ENCODE results near the gene THOP1.
"Not testable (repeated sequence)": the region's sequence is repeated elsewhere in the genome, so short reads cannot be mapped to it uniquely, and the experiment has no call there.

The THOP1 gene

DNA sequence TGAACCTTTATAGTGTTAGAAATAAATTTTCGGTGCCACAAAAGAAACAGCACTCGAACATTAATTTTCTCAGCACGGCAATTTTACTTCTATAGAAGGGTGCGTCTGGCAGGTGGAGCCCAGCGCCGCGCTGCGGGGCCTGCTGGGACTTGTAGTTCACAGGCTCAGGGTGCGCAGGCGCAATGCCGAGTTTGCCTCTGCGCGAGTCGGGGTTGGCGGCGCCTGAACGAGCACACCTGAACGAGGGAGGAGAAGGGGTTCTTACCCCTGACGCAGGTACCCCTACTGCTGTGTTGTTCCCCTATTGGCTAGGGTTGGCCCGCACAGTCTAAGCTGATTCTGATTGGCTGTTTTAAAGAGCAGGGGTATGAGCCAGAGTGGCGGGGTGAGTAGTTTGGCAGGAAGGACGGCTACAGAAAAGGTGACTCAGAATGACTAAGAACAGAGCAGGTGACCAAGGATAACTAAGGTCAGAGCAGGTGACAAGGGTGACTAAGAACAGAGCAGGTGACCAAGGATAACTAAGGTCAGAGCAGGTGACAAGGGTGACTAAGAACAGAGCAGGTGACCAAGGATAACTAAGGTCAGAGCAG is 32.0 kb downstream of the THOP1 start:
- DNase-seq (ENCODE audit: low read depth): not testable (repeated sequence)

DNA sequence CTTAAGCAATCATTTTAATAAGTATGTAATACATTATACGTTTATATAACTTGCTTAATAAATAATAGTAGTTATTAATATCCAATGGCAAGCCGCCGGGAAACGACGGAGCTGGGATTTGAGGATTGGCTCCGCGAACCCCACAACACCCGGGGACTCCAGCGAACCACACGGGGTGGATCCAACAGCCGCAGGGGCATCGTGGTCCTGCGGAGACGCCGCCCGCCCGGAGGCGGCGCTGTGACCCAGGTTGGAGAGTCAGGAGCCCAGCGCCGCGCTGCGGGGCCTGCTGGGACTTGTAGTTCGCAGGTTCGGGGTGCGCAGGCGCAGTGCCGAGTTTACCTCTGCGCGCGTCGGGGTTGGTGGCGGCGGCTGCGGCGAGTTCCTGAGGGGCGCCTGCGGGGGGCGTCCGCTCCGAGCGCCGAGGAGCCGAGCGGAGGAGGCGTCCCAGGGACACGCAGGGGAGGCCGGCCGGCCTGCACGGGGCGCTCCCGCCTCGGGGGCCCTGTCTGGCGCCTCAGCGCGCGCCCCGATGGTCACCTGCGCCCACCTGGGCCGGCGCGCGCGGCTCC is 34.3 kb downstream of the THOP1 start, which contains the start of gene ZNF554:
Gene ZNF554, plus strand, starts transcription at position 329 of the 572 bp plus-strand sequence. Its CDS starts 204 bp downstream, at position 533.
- DNase-seq (ENCODE audit: low read depth): peak; percentile 99

GRCh38 chr19:2820112-2820702 is 34.9 kb downstream of the THOP1 start:
- DNase-seq (ENCODE audit: low read depth): no peak

GRCh38 chr19:2822846-2823245 is 37.5 kb downstream of the THOP1 start:
- no peak for DNase-seq (ENCODE audit: low read depth)

- DNase-seq (ENCODE audit: low read depth): no peak
Observed at GRCh38 chr19:2823646-2824045, 38.3 kb downstream of the THOP1 start.

DNA sequence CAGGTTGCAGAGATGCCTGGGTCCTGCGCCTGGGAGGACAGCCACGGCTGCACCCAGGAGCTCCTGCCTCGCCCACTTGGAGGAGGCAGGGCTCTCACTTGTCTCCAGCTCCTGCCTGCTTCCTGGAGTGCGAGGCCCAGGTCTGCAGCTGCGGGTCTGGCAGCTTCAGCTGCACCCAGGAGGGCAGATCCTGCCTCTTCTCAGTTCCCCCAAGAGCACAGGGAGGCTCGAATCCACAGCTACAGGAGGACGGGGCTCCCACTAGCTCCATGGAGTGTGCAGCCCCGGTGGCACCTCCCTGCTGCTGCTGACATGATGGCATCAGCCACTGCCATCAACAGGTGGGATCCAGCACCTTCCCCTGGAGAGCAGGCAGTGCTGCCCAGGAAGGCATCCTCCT is 38.8 kb downstream of the THOP1 start:
- DNase-seq (ENCODE audit: low read depth): no peak

DNA sequence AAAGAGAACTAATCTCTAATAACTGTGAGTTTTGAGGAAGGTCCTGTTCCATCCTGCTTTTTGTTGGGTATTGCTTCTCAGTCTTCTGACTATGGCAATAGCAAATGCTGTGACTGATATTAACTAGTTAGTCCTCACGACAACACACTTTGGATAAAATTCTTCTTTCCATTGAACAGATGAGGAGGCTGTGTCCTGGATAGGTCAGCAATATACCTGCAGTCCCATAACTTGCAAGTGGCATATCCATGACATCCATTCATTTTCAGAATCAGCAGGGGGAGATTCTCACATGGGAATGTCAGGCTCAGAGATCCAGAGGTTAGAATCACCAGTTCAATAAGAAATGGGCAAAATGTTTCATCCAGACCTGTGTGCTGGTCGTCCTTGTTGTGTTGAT is 41.7 kb downstream of the THOP1 start:
- no peak for DNase-seq (ENCODE audit: low read depth)

DNA sequence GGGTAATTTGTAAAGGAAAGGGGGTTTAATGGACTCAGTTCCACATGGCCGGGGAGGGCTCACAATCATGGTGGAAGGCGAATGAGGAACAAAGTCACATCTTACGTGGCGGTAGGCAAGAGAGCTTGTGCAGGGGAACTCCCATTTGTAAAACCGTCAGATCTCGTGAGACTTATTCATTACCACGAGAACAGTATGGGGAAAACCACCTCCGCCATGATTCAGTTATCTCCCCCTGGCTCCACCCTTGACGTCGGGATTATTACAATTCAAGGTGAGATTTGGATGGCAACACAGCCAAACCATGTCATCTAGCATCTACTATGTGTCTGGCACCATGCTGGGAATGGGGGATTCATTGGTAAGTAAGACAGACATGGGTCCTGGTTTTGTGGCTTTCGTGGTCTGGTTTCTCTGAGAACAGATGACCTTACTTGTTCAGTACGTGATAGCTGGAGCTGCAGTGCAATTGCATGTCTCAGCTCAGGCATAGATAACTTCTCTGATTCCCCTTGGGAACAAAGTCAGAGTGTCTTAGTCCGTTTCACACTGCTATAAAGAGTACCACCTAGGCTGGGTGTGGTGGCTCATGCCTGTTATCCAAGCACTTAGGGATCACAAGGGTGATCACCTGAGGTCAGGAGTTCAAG is 42.7 kb downstream of the THOP1 start:
- DNase-seq (ENCODE audit: low read depth): no peak

GRCh38 chr19:2834294-2834871 is 49.1 kb downstream of the THOP1 start:
- no peak for DNase-seq (ENCODE audit: low read depth)

GRCh38 chr19:2837430-2837829 is 52.1 kb downstream of the THOP1 start:
- DNase-seq (ENCODE audit: low read depth): no peak

GRCh38 chr19:2840794-2841791 is 55.8 kb downstream of the THOP1 start, which contains the start of gene ZNF555:
Gene ZNF555, plus strand, starts transcription at chr19:2841475. Its CDS starts 98 bp downstream, at chr19:2841573.
- peak; percentile 98 for DNase-seq (ENCODE audit: low read depth)

DNA sequence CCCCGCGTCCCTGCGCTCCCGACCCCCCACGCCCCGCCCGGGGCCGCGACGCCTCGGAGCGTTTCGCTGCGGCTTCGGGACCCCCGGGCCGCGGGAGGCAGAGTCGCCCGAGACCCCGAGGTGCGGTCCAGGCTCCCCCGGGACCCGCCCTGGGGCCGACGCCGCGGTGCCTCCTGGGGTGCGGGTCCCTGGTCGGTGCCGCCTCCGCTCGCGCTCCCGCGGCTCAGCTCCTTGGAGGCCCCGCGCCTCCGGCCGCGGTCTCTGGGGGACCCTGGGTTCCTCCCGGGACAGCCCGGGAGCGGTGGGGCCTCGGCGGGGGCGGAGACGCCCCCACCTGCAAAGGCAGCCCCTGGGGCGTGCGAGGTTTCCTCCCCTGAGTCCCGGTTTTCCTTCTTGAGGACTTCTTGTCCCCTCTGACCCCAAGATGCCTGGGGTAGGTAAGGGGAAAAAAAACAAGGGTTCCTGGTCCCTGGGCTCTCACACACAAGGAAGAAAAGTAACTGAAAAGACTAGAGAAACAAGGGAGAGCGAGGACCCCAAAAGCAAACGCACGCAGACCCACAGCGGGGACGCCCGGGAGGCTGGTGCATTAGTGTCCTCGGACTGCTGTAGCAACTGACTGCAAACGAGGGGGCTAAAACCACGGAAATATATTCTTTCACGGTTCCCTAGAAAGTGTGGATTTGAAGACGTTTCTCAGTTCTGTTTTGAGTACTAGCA is 56.7 kb downstream of the THOP1 start:
- DNase-seq (ENCODE audit: low read depth): no peak

DNA sequence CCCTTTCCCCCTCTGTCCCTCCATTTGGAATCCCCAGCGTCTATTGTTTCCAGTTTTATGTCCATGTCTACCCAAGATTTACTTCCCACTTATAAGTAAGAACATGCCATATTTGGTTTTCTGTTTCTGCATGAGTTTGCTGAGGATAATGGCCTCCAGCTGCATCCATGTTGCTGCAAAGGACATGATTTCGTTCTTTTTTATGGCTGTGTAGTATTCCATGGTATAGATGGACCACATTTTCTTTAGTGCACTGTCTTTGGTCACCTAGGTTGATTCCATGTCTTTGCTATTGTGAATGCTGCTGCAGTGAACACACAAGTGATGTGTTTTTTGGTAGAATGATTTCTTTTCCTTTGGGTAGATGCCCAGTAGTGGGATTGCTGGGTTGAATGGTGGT is 59.8 kb downstream of the THOP1 start:
- no peak for DNase-seq (ENCODE audit: low read depth)

GRCh38 chr19:2846180-2846894 is 61.0 kb downstream of the THOP1 start:
- no peak for DNase-seq (ENCODE audit: low read depth)

DNA sequence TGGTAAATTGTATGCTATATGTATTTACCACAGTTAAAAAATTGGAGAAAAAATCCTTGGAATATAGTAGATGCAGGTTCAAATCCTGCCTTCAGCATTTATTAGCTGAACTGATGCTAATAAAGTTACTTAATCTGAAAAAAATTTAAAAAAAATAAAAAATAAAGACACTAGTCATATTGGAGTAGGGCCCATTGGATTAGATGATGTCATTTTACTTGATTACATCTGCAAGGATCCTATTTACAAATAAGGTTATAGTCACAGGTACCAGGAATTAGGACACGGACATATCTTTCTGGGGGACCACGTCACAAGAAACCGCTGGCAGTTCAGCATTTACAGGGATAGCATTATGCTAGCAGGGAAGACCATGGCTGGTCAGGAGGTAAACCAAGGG is 62.2 kb downstream of the THOP1 start:
- DNase-seq (ENCODE audit: low read depth): no peak

DNA sequence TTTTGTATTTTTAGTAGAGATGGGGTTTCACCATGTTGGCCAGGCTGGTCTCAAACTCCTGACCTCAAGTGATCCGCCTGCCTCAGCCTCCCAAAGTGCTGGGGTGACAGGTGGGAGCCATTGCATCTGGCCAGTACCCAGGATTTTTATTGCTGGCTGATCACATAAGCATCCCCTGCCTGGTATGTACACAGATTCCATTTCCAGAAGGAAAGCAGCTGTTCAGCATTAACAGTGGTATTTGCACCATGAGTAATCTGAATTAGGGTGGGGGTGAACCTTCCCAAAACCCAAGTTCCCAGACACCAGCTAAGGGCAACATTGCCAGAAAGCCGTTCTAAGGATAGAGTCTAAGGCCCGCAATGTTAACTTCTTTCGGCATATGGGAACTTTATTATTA is 63.3 kb downstream of the THOP1 start:
- DNase-seq (ENCODE audit: low read depth): no peak

DNA sequence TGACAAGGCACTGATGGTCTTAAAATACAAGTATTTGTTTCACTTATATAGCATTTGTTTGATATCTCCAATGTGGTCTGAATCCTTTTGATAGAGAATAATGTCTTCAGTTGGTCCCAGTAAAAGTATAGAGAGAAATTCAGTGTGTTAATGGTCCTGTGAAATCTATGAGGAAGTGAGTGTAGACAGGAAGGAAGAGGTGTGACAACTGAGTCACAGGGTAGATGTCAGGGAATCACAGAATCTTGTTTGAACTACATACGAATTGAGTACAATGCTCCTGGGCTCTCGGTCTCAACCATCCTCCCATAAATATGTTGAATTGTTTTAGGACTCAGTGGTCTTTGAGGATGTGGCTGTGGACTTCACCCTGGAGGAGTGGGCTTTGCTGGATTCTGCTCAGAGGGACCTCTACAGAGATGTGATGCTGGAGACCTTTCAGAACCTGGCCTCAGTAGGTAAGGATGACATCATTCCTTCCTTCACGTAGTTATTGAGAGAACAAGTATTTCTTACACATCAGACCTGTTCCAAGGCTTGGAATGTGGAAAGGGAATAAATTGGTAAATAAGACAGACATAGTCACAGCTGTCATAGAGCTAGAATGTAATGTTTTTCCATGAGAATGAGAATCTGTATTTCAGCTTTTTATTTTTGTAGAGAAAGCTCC is 65.1 kb downstream of the THOP1 start:
- no peak for DNase-seq (ENCODE audit: low read depth)

GRCh38 chr19:2852598-2852997 is 67.3 kb downstream of the THOP1 start:
- no peak for DNase-seq (ENCODE audit: low read depth)

GRCh38 chr19:2853015-2853606 is 67.8 kb downstream of the THOP1 start:
- no peak for DNase-seq (ENCODE audit: low read depth)
